ENCODE measurements around the gene NFKBIB. TPM values are rescaled to one million over a fixed set of nuclear protein-coding genes. Genes with fewer than 3 reads are reported as not detected.
A peak's percentile ranks its signal among the peaks of the same experiment; 100 is the strongest.
"Not testable (repeated sequence)": the region's sequence is repeated elsewhere in the genome, so short reads cannot be mapped to it uniquely, and the experiment has no call there.

The NFKBIB gene
- total RNA-seq, 1 donor from 2014 or later, result 8.3 TPM

GRCh38 chr19:38869836-38870607, 29.7 kb upstream of the NFKBIB start:
- H3K27ac ChIP-seq, result no peak overlapping the region
- H3K9me3 ChIP-seq (ENCODE audit: low read depth), result no peaks in the 10 kb centered on the region
- no peaks in the 10 kb centered on the region for H3K79me2 ChIP-seq (ENCODE audit: low read depth)
- Mint-ChIP-seq H3K4me3 (peak overlapping the region; percentile 75), H3K27me3 (ENCODE audit: insufficient read depth, low read depth) (peaks cover 14% of the 10 kb centered on the region), H3K27ac (no peak overlapping the region), H3K36me3 (no peaks in the 10 kb centered on the region), H3K4me1 (peaks cover 20% of the 10 kb centered on the region), H3K9me3 (peaks cover 2% of the 10 kb centered on the region)
- no peaks in the 10 kb centered on the region for H4K20me1 ChIP-seq (ENCODE audit: low read depth)
- peak overlapping the region; percentile 64 for H3K4me2 ChIP-seq
- peak overlapping the region; percentile 96 for H2AFZ ChIP-seq (replicated peaks)
- peak overlapping the region; percentile 28 for H3K4me3 ChIP-seq
- H3K4me1 ChIP-seq, result peaks cover 3% of the 10 kb centered on the region
- peaks cover 17% of the 10 kb centered on the region for H3K27me3 ChIP-seq
- H3F3A ChIP-seq (ENCODE audit: low read depth), result peaks cover 2% of the 10 kb centered on the region
- DNase-seq (ENCODE audit: low spot score), result peak; percentile 81
- H3K36me3 ChIP-seq, result no peaks in the 10 kb centered on the region
- H3K9ac ChIP-seq, result no peak overlapping the region
- TF ChIP-seq EZH2 (IDR thresholded peaks at IDR 0.05), result no peak
- TF ChIP-seq EZH2phosphoT487 (IDR thresholded peaks at IDR 0.05), result no peak
- TF ChIP-seq CTCF (IDR thresholded peaks at IDR 0.05), result peak; percentile 69

- peaks cover 17% of the 10 kb centered on the region for H3K27me3 ChIP-seq
- no peak overlapping the region for H3K9ac ChIP-seq
- DNase-seq (ENCODE audit: low spot score), result no peak
- Mint-ChIP-seq H3K9me3 (peaks cover 2% of the 10 kb centered on the region), H3K4me1 (peaks cover 16% of the 10 kb centered on the region), H3K36me3 (no peaks in the 10 kb centered on the region), H3K27me3 (ENCODE audit: insufficient read depth, low read depth) (peaks cover 14% of the 10 kb centered on the region), H3K27ac (no peak overlapping the region), H3K4me3 (no peak overlapping the region)
- H3K27ac ChIP-seq, result no peak overlapping the region
- H3K4me2 ChIP-seq, result no peak overlapping the region
- H3K36me3 ChIP-seq, result no peaks in the 10 kb centered on the region
- no peak overlapping the region for H3K4me3 ChIP-seq
- no peaks in the 10 kb centered on the region for H3K9me3 ChIP-seq (ENCODE audit: low read depth)
- H2AFZ ChIP-seq (replicated peaks), result no peak overlapping the region
- H4K20me1 ChIP-seq (ENCODE audit: low read depth), result no peaks in the 10 kb centered on the region
- H3F3A ChIP-seq (ENCODE audit: low read depth), result peaks cover 2% of the 10 kb centered on the region
- TF ChIP-seq CTCF (IDR thresholded peaks at IDR 0.05), result no peak
- no peak for TF ChIP-seq EZH2phosphoT487 (IDR thresholded peaks at IDR 0.05)
- no peak for TF ChIP-seq EZH2 (IDR thresholded peaks at IDR 0.05)
- peaks cover 3% of the 10 kb centered on the region for H3K4me1 ChIP-seq
- H3K79me2 ChIP-seq (ENCODE audit: low read depth), result no peaks in the 10 kb centered on the region
Observed at GRCh38 chr19:38870612-38871011, 29.2 kb upstream of the NFKBIB start.

- H2AFZ ChIP-seq (replicated peaks); H3K79me2 ChIP-seq (ENCODE audit: low read depth); H3K36me3 ChIP-seq; H3K4me2 ChIP-seq; H3K9ac ChIP-seq; H3K4me3 ChIP-seq; H3K4me3 Mint-ChIP-seq; H3K36me3 Mint-ChIP-seq; H3K9me3 Mint-ChIP-seq; H3K9me3 ChIP-seq (ENCODE audit: low read depth); H3K27ac ChIP-seq; H3F3A ChIP-seq (ENCODE audit: low read depth); H4K20me1 ChIP-seq (ENCODE audit: low read depth); DNase-seq (ENCODE audit: low spot score): not testable (repeated sequence)
- peak overlapping the region; percentile 9 for H3K27ac Mint-ChIP-seq
- H3K27me3 Mint-ChIP-seq (ENCODE audit: insufficient read depth, low read depth), result peaks cover 14% of the 10 kb centered on the region
- H3K4me1 Mint-ChIP-seq, result peaks cover 15% of the 10 kb centered on the region
- H3K27me3 ChIP-seq, result peaks cover 17% of the 10 kb centered on the region
- peaks cover 11% of the 10 kb centered on the region for H3K4me1 ChIP-seq
Observed at GRCh38 chr19:38873400-38873799, 26.4 kb upstream of the NFKBIB start.

GRCh38 chr19:38875656-38876395, 23.9 kb upstream of the NFKBIB start:
- H3K27me3 ChIP-seq, result no peaks in the 10 kb centered on the region
- no peak overlapping the region for H3K4me3 Mint-ChIP-seq
- H3K36me3 Mint-ChIP-seq, result no peaks in the 10 kb centered on the region
- no peak overlapping the region for H3K9ac ChIP-seq
- H3K27ac ChIP-seq, result no peak overlapping the region
- no peaks in the 10 kb centered on the region for H4K20me1 ChIP-seq (ENCODE audit: low read depth)
- no peak overlapping the region for H3K4me2 ChIP-seq
- TF ChIP-seq EZH2 (IDR thresholded peaks at IDR 0.05) (no peak), CTCF (IDR thresholded peaks at IDR 0.05) (no peak), EZH2phosphoT487 (IDR thresholded peaks at IDR 0.05) (no peak)
- H2AFZ ChIP-seq (replicated peaks), result no peak overlapping the region
- H3K27me3 Mint-ChIP-seq (ENCODE audit: insufficient read depth, low read depth), result peaks cover 10% of the 10 kb centered on the region
- no peaks in the 10 kb centered on the region for H3K36me3 ChIP-seq
- H3K4me1 ChIP-seq, result peaks cover 8% of the 10 kb centered on the region
- H3K27ac Mint-ChIP-seq, result no peak overlapping the region
- no peaks in the 10 kb centered on the region for H3K9me3 ChIP-seq (ENCODE audit: low read depth)
- no peaks in the 10 kb centered on the region for H3K79me2 ChIP-seq (ENCODE audit: low read depth)
- peaks cover 2% of the 10 kb centered on the region for H3F3A ChIP-seq (ENCODE audit: low read depth)
- no peak for DNase-seq (ENCODE audit: low spot score)
- H3K4me3 ChIP-seq, result no peak overlapping the region
- no peaks in the 10 kb centered on the region for H3K9me3 Mint-ChIP-seq
- peaks cover 12% of the 10 kb centered on the region for H3K4me1 Mint-ChIP-seq

Data from neural progenitor cell (in vitro differentiated cells).